H9 (cell line): ENCODE measurements around the gene ACBD5. TPM values are rescaled to one million over a fixed set of nuclear protein-coding genes. Genes with fewer than 3 reads are reported as not detected.

Experiments
- DNase-seq: peaks from one replicate; pipeline ENCODE4 v3.0.0-alpha.2; 2017
- H2AFZ ChIP-seq: one replicate; pipeline ENCODE4 v1.6.1; 2013; ENCODE audit warnings: mild to moderate bottlenecking, low read length, control low read depth, moderate library complexity
- H2AK5ac ChIP-seq: 2 replicates; pipeline ENCODE4 v1.6.1; 2013; ENCODE audit warnings: low read length, control low read depth, mixed read lengths; ENCODE audit not compliant: insufficient read length
- H2BK120ac ChIP-seq: one replicate; pipeline ENCODE4 v1.6.1; 2013; ENCODE audit warnings: low read depth, mild to moderate bottlenecking, low read length, control low read depth, inconsistent platforms; ENCODE audit not compliant: poor library complexity, severe bottlenecking
- H2BK12ac ChIP-seq: 2 replicates; pipeline ENCODE4 v1.6.1; 2013; ENCODE audit warnings: low read length, control low read depth, mixed read lengths, low read depth; ENCODE audit not compliant: insufficient read length
- H2BK15ac ChIP-seq: 2 replicates; pipeline ENCODE4 v1.6.1; 2013; ENCODE audit warnings: low read depth, low read length, control low read depth
- H2BK20ac ChIP-seq: one replicate; pipeline ENCODE4 v1.6.1; 2013; ENCODE audit warnings: low read depth, mild to moderate bottlenecking, low read length, control low read depth, inconsistent platforms; ENCODE audit not compliant: poor library complexity, severe bottlenecking
- H2BK5ac ChIP-seq: 2 replicates; pipeline ENCODE4 v1.6.1; 2013; ENCODE audit warnings: low read length, control low read depth, mixed read lengths; ENCODE audit not compliant: insufficient read length
- H3K14ac ChIP-seq: 2 replicates; pipeline ENCODE4 v1.6.1; 2013; ENCODE audit warnings: low read length, control low read depth; ENCODE audit not compliant: insufficient read depth
- H3K18ac ChIP-seq: 2 replicates; pipeline ENCODE4 v1.6.1; 2013; ENCODE audit warnings: low read depth, mild to moderate bottlenecking, mixed read lengths, low read length, control low read depth; ENCODE audit not compliant: insufficient read length
- H3K23ac ChIP-seq: 2 replicates; pipeline ENCODE4 v1.6.1; 2013; ENCODE audit warnings: low read length, control low read depth, mixed read lengths, low read depth; ENCODE audit not compliant: insufficient read length
- H3K23me2 ChIP-seq: 2 replicates; pipeline ENCODE4 v1.6.1; 2013; ENCODE audit warnings: low read depth, mild to moderate bottlenecking, mixed read lengths, low read length, control low read depth; ENCODE audit not compliant: insufficient read length, poor library complexity, severe bottlenecking
- H3K27ac ChIP-seq: 2 replicates; pipeline ENCODE4 v1.5.1; 2013; ENCODE audit warnings: low read length, control low read depth, mixed read lengths, low read depth; ENCODE audit not compliant: insufficient read length
- H3K27me3 ChIP-seq: 2 replicates; pipeline ENCODE4 v1.6.1; 2013; ENCODE audit warnings: low read length, control low read depth, inconsistent platforms; ENCODE audit not compliant: insufficient read depth
- H3K4ac ChIP-seq: 2 replicates; pipeline ENCODE4 v1.6.1; 2013; ENCODE audit warnings: low read depth, mild to moderate bottlenecking, control low read depth, inconsistent platforms, low read length, moderate library complexity
- H3K4me1 ChIP-seq: 2 replicates; pipeline ENCODE4 v1.6.1; 2013; ENCODE audit warnings: low read length, control low read depth, inconsistent platforms; ENCODE audit not compliant: insufficient read depth
- H3K4me2 ChIP-seq: 2 replicates; pipeline ENCODE4 v1.6.1; 2013; ENCODE audit warnings: low read length, control low read depth, mixed read lengths; ENCODE audit not compliant: insufficient read length, insufficient read depth
- H3K56ac ChIP-seq: 2 replicates; pipeline ENCODE4 v1.6.1; 2013; ENCODE audit warnings: low read depth, mild to moderate bottlenecking, mixed read lengths, low read length, control low read depth; ENCODE audit not compliant: insufficient read length
- H3K79me1 ChIP-seq: 2 replicates; pipeline ENCODE4 v1.6.1; 2013; ENCODE audit warnings: low read depth, mild to moderate bottlenecking, moderate library complexity, low read length, control low read depth, inconsistent platforms; ENCODE audit not compliant: insufficient read depth, poor library complexity, severe bottlenecking
- H3K79me2 ChIP-seq: 2 replicates; pipeline ENCODE4 v1.6.1; 2013; ENCODE audit warnings: low read length, control low read depth, inconsistent platforms; ENCODE audit not compliant: insufficient read depth
- H3K9ac ChIP-seq: 2 replicates; pipeline ENCODE4 v1.6.1; 2013; ENCODE audit warnings: low read length, control low read depth, mixed read lengths; ENCODE audit not compliant: insufficient read length; ENCODE audit errors: extremely low read depth
- H3K9me3 ChIP-seq: one replicate; pipeline ENCODE4 v1.6.1; 2013; ENCODE audit warnings: low read depth, low read length, inconsistent platforms; ENCODE audit not compliant: control insufficient read depth
- H3T11ph ChIP-seq: one replicate; pipeline ENCODE4 v1.6.1; 2013; ENCODE audit warnings: mild to moderate bottlenecking, low read length, control low read depth, inconsistent platforms
- H4K20me1 ChIP-seq: one replicate; pipeline ENCODE4 v1.6.1; 2013; ENCODE audit not compliant: control insufficient read depth, insufficient read length, insufficient read depth
- H4K5ac ChIP-seq: 2 replicates; pipeline ENCODE4 v1.6.1; 2013; ENCODE audit warnings: low read depth, mild to moderate bottlenecking, mixed read lengths, low read length, control low read depth; ENCODE audit not compliant: insufficient read length
- H4K8ac ChIP-seq: replicated peaks from 2 replicates; pipeline ENCODE4 v1.6.1; 2013; ENCODE audit warnings: low read length, control low read depth, mixed read lengths, low read depth; ENCODE audit not compliant: insufficient read length
- H4K91ac ChIP-seq: 2 replicates; pipeline ENCODE4 v1.6.1; 2013; ENCODE audit warnings: low read depth, mild to moderate bottlenecking, moderate library complexity, mixed read lengths, low read length, control low read depth; ENCODE audit not compliant: insufficient read length
- H3K27ac Mint-ChIP-seq, 3 experiments: 2 replicates in 2 of 3; 3 replicates in 1 of 3; pipeline ENCODE4 v1.8.0; 2020 to 2021; ENCODE audit warnings: mixed read lengths in 3 of 3, mild to moderate bottlenecking in 1 of 3, moderate library complexity in 1 of 3
- H3K27me3 Mint-ChIP-seq: 2 replicates; pipeline ENCODE4 v1.8.0; 2021; ENCODE audit warnings: low read depth, mild to moderate bottlenecking, moderate library complexity, mixed read lengths
- H3K36me3 Mint-ChIP-seq, 3 experiments: 2 replicates in 2 of 3; 3 replicates in 1 of 3; pipeline ENCODE4 v1.8.0; 2020 to 2021; ENCODE audit warnings: low read depth in 3 of 3, mixed read lengths in 3 of 3; ENCODE audit not compliant: insufficient read depth in 1 of 3
- H3K4me1 Mint-ChIP-seq, 2 experiments: 2 replicates each; pipeline ENCODE4 v1.8.0; 2020; ENCODE audit warnings: mixed read lengths in 2 of 2
- H3K4me3 Mint-ChIP-seq, 2 experiments: 2 replicates in 1 of 2; 3 replicates in 1 of 2; pipeline ENCODE4 v1.8.0; 2020 to 2021; ENCODE audit warnings: mild to moderate bottlenecking in 2 of 2, mixed read lengths in 2 of 2, moderate library complexity in 1 of 2
- H3K9me3 Mint-ChIP-seq, 2 experiments: 2 replicates in 1 of 2; 3 replicates in 1 of 2; pipeline ENCODE4 v1.8.0; 2020; ENCODE audit warnings: mild to moderate bottlenecking in 2 of 2, mixed read lengths in 2 of 2, moderate library complexity in 1 of 2
- CTCF ChIP-seq: fragments of 200-600 bp; sonication (generic); conservative IDR thresholded peaks from 3 replicates; pipeline ENCODE4 v1.8.0; 2021; ENCODE audit warnings: antibody characterized with exemption, mild to moderate bottlenecking
- WGBS: extraction: QIAGEN DNeasy Blood & Tissue Kit; methylation state at CpG from one replicate; pipeline ENCODE4 v1.1.7; 2013; ENCODE audit warnings: missing lambda C conversion rate, low lambda C conversion rate, mixed read lengths; ENCODE audit not compliant: insufficient read length; ENCODE audit errors: extremely low coverage; 5-methylcytosine and 5-hydroxymethylcytosine counted together
- total RNA-seq: library from RNA; stranded (reverse); gene quantifications from 2 replicates; pipeline ENCODE4 v1.2.1, GENCODE V29; 2021

ACBD5 gene
- total RNA-seq, 1 experiment from 2014 or later: 14.2 TPM

GRCh38 chr10:27242473-27242950, 1.9 kb upstream of the ACBD5 start:
- Histone ChIP-seq H2BK20ac (no peak overlapping the region), H3K79me2 (no peaks in the 10 kb centered on the region), H2BK15ac (no peak overlapping the region), H3K56ac (no peak overlapping the region), H3K9ac (peak overlapping the region; percentile 28), H3K23me2 (peaks cover 7% of the 10 kb centered on the region), H4K8ac (no peak overlapping the region), H2AFZ (no peak overlapping the region), H2BK120ac (no peak overlapping the region), H4K91ac (no peak overlapping the region), H3K9me3 (no peaks in the 10 kb centered on the region), H3K14ac (no peak overlapping the region), H3K23ac (no peak overlapping the region), H3K27ac (no peak overlapping the region), H2AK5ac (no peak overlapping the region), H2BK5ac (no peak overlapping the region), H3K18ac (no peak overlapping the region), H3K4me1 (no peaks in the 10 kb centered on the region; the same call in 1 of the 2 replicates), H4K20me1 (no peaks in the 10 kb centered on the region), H2BK12ac (no peak overlapping the region), H3K27me3 (no peaks in the 10 kb centered on the region), H3T11ph (no peak overlapping the region), H4K5ac (no peak overlapping the region), H3K4me2 (peak overlapping the region; percentile 99), H3K79me1 (no peaks in the 10 kb centered on the region), H3K4ac (no peak overlapping the region)
- Mint-ChIP-seq H3K9me3 (no peaks in the 10 kb centered on the region), H3K27me3 (peaks cover 3% of the 10 kb centered on the region; the same call in 1 of the 2 replicates), H3K4me3 (peak overlapping the region; percentile 85 to 90), H3K4me1 (peaks cover 25 to 35% of the 10 kb centered on the region in 2 experiments), H3K27ac (peak overlapping the region; percentile 98 to 99 (median 99)), H3K36me3 (no peaks in the 10 kb centered on the region; a peak in 1 of 7 replicates)
- no CpG with 5 or more reads among the region's 6 CpGs for WGBS
- no peak for TF ChIP-seq CTCF
- no peak for DNase-seq
